Ovary (tissue), 9 donors: Measurements from ENCODE around the gene PIAS1. TPM values are rescaled to one million over a fixed set of nuclear protein-coding genes. Genes with fewer than 3 reads are reported as not detected.
"Not testable (repeated sequence)": the region's sequence is repeated elsewhere in the genome, so short reads cannot be mapped to it uniquely, and the experiment has no call there.

Source experiments
- DNase-seq, 5 donors: peaks; one replicate each; pipeline ENCODE4 v3.0.0-alpha.2; 2019 to 2020
- H3K27ac ChIP-seq, 2 donors: fragments of 200-600 bp; one replicate each; pipeline versions ENCODE4 v1.5.1 to v1.8.0; 2019 to 2022
- H3K27me3 ChIP-seq: fragments of 200-600 bp; one replicate; pipeline ENCODE4 v1.8.0; 2022
- H3K36me3 ChIP-seq: fragments of 200-600 bp; sonication (generic); one replicate; pipeline ENCODE4 v1.5.1; 2019
- H3K4me1 ChIP-seq: one replicate; pipeline ENCODE4 v1.8.1; 2013; ENCODE audit warnings: mild to moderate bottlenecking, moderate library complexity; ENCODE audit not compliant: insufficient read depth
- H3K4me3 ChIP-seq: fragments of 200-600 bp; sonication (generic); one replicate; pipeline ENCODE4 v1.5.1; 2017
- H3K9me3 ChIP-seq, 2 donors: fragments of 200-600 bp in 1 of 2; sonication (generic) in 1 of 2; one replicate each; pipeline versions ENCODE4 v1.5.1 to v1.8.1; 2013 to 2019; ENCODE audit warnings: mild to moderate bottlenecking in 1 of 2, moderate library complexity in 1 of 2
- EP300 ChIP-seq: sonication (generic); formaldehyde crosslinking; IDR thresholded peaks from one replicate; pipeline ENCODE4 v1.6.1; 2017; ENCODE audit warnings: antibody characterized with exemption
- POLR2A ChIP-seq: fragments of 450-650 bp; IDR thresholded peaks from one replicate; pipeline ENCODE4 v1.6.1; 2017; ENCODE audit warnings: antibody characterized with exemption, mild to moderate bottlenecking, moderate library complexity
- WGBS, 3 donors: extraction: QIAGEN DNeasy Blood & Tissue Kit in 1 of 3; methylation state at CpG; one replicate each; pipeline versions ENCODE4 v1.1.5 to v1.1.7; 2013 to 2017; 5-methylcytosine and 5-hydroxymethylcytosine counted together
- intact Hi-C, 4 donors: fragments of 100-400 bp; cut with DNase I; formaldehyde crosslinking; loops; one replicate each; pipeline versions ENCODE4 v1.11.0 to v1.15.1; 2022 to 2023
- polyA plus RNA-seq, 2 donors: library from polyadenylated mRNA; stranded (reverse); fragments of 200-250 nt in 1 of 2; fragments of 350-450 nt in 1 of 2; fragmentation: Illumina TruSeq in 1 of 2; extraction: RNeasy Lipid Tissue Mini Kit (QIAGEN cat#74804) in 1 of 2; gene quantifications; one replicate each; pipeline ENCODE4 v1.2.3, GENCODE V29; 2013 to 2014
- total RNA-seq, 7 donors: library from RNA; depleted of rRNA in 2 of 7; stranded (reverse); fragments of >200 nt in 2 of 7; fragmentation: NEBNext Ultra II Directional in 3 of 7; extraction: Animal tissue kit (Norgen Biotek cat#: 25700) in 3 of 7; gene quantifications; one replicate each; pipeline versions ENCODE4 v1.1.0 to v1.2.4, GENCODE V29; 2016 to 2023
- TF ChIP-seq, protein P1 (sequence below), 3 donors: fragments of 450-650 bp in 2 of 3; fragments of 200-600 bp in 1 of 3; IDR thresholded peaks; one replicate each; pipeline versions ENCODE4 v1.5.1 to v1.8.0; 2016 to 2022; ENCODE audit warnings: antibody characterized with exemption in 3 of 3, mild to moderate bottlenecking in 1 of 3
- donor health status: DM: no; HTN: no; CAD: no; lungs with moderate emphysema.
- donor health status: DM: no; HTN: no; CAD: no.
- donor health status: Bipolar disorder and iron deficiency.
- donor health status: DM: yes; HTN: yes; CAD: no.
- donor health status: DM: no; HTN: no; CAD: no.
- donor health status: DM: yes; HTN: yes; CAD: no.

Gene PIAS1
- total and polyA plus RNA-seq, 9 donors = 18.6 to 75.4 (median 48.6) TPM

DNA sequence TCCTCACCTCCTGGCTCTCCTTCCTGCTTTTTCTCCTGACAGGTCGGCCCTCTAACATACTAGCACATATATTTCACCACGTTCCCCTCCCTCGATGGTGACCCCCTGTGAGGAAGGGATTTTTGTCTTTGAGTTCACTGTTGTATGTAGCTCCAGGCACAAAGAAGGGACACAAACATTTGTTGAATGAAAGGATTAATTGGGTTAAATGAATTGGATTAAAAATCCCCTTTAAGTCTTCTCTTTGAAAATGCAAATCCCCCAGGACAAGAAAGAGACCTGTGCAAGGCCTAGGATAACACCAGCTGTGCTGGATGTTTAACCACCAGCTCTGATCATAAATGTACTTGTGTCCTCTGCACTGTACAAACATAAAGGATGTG is 147.8 kb downstream of the PIAS1 start:
- no peaks in the 10 kb centered on the region for H3K27me3 ChIP-seq
- peaks cover 26% of the 10 kb centered on the region for H3K4me1 ChIP-seq
- no peaks in the 10 kb centered on the region for H3K9me3 ChIP-seq
- 57 to 65% (median 62%) methylated on average over 3 of the region's 3 CpGs for WGBS, 3 donors
- DNase-seq = no peak
- TF ChIP-seq, protein P1, sequence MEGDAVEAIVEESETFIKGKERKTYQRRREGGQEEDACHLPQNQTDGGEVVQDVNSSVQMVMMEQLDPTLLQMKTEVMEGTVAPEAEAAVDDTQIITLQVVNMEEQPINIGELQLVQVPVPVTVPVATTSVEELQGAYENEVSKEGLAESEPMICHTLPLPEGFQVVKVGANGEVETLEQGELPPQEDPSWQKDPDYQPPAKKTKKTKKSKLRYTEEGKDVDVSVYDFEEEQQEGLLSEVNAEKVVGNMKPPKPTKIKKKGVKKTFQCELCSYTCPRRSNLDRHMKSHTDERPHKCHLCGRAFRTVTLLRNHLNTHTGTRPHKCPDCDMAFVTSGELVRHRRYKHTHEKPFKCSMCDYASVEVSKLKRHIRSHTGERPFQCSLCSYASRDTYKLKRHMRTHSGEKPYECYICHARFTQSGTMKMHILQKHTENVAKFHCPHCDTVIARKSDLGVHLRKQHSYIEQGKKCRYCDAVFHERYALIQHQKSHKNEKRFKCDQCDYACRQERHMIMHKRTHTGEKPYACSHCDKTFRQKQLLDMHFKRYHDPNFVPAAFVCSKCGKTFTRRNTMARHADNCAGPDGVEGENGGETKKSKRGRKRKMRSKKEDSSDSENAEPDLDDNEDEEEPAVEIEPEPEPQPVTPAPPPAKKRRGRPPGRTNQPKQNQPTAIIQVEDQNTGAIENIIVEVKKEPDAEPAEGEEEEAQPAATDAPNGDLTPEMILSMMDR (IDR thresholded peaks at IDR 0.05) = no peak
- TF ChIP-seq POLR2A (no peak), EP300 (no peak)
- H3K4me3 ChIP-seq = no peak overlapping the region
- H3K36me3 ChIP-seq = no peaks in the 10 kb centered on the region
- intact Hi-C loops = no loop called here
- no peak overlapping the region for H3K27ac ChIP-seq

DNA sequence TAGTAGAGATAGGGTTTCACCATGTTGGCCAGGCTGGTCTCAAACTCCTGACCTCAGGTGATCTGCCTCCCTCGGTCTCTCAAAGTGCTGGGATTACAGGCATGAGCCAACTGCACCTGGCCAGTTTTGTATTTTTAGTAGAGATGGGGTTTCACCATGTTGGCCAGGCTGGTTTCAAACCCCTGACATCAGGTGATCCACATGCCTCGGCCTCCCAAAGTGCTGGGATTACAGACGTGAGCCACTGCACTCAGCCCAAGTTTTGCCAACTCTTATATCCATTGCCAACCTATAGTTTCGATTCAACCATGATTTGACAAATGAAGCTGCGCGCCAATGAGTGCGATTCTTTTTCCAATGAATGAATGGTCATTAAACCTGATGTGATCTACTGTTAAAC is 148.9 kb downstream of the PIAS1 start:
- H3K4me1 ChIP-seq = peaks cover 16% of the 10 kb centered on the region
- DNase-seq, intact Hi-C loops, H3K9me3 ChIP-seq, H3K36me3 ChIP-seq, H3K27ac ChIP-seq, H3K27me3 ChIP-seq, H3K4me3 ChIP-seq: not testable (repeated sequence)
- 95 to 99% (median 97%) methylated on average over 7 of the region's 7 CpGs for WGBS, 3 donors

DNA sequence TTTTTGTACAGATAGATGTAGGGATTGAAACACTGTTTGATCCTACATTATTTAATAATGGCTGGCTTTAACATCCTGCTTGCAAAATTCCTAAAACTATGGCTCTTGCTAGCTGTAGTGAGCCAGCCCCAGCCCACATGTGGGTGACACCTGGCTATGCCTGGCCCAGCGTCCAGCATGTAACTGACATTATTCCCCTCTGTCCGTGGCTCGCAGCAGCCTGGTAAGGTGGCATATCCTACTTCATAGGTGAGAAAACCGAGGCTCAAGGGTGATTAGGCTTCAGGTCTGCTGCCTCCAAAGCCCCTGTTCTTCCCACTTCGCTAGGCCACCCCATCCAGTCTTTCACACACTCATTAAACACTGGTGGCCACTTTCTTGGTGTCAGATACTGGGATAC is 149.4 kb downstream of the PIAS1 start:
- Histone ChIP-seq H3K4me1 (peaks cover 16% of the 10 kb centered on the region), H3K4me3 (no peak overlapping the region), H3K27me3 (no peaks in the 10 kb centered on the region), H3K27ac (no peak overlapping the region), H3K9me3 (no peaks in the 10 kb centered on the region), H3K36me3 (no peaks in the 10 kb centered on the region)
- no peak for TF ChIP-seq EP300
- no peak for TF ChIP-seq POLR2A
- TF ChIP-seq, protein P1 (IDR thresholded peaks at IDR 0.05) = no peak
- whole genome bisulfite sequencing, 3 donors = 89 to 97% (median 92%) methylated on average over 5 of the region's 5 CpGs
- intact Hi-C loops = no loop called here
- DNase-seq = peak in 1 of 5 donors; percentile 18

GRCh38 chr15:68203956-68204355 is 149.8 kb downstream of the PIAS1 start:
- no peak overlapping the region for H3K4me3 ChIP-seq
- no peak for DNase-seq
- intact Hi-C loops = no loop called here
- H3K9me3 ChIP-seq = no peaks in the 10 kb centered on the region
- H3K4me1 ChIP-seq = peaks cover 16% of the 10 kb centered on the region
- H3K36me3 ChIP-seq = no peaks in the 10 kb centered on the region
- no peaks in the 10 kb centered on the region for H3K27me3 ChIP-seq
- TF ChIP-seq EP300 = no peak
- TF ChIP-seq, protein P1 (IDR thresholded peaks at IDR 0.05) = no peak
- TF ChIP-seq POLR2A = no peak
- WGBS, 3 donors = 93 to 96% (median 95%) methylated on average over 5 of the region's 5 CpGs
- no peak overlapping the region for H3K27ac ChIP-seq

- no peaks in the 10 kb centered on the region for H3K9me3 ChIP-seq
- H3K27me3 ChIP-seq = no peaks in the 10 kb centered on the region
- no peaks in the 10 kb centered on the region for H3K36me3 ChIP-seq
- H3K27ac ChIP-seq = no peak overlapping the region
- no peak overlapping the region for H3K4me3 ChIP-seq
- no peak for DNase-seq
- H3K4me1 ChIP-seq = peaks cover 15% of the 10 kb centered on the region
- TF ChIP-seq POLR2A (no peak), EP300 (no peak)
- TF ChIP-seq, protein P1 (IDR thresholded peaks at IDR 0.05) = no peak
- WGBS, 3 donors = 89 to 96% (median 93%) methylated on average over 7 of the region's 7 CpGs
- intact Hi-C loops = no loop called here
Measured at GRCh38 chr15:68204361-68204760, 150.2 kb downstream of the PIAS1 start.
